ENCODE measurements around the gene CACNA1C.
A peak's percentile ranks its signal among the peaks of the same experiment; 100 is the strongest.

CACNA1C gene

DNA sequence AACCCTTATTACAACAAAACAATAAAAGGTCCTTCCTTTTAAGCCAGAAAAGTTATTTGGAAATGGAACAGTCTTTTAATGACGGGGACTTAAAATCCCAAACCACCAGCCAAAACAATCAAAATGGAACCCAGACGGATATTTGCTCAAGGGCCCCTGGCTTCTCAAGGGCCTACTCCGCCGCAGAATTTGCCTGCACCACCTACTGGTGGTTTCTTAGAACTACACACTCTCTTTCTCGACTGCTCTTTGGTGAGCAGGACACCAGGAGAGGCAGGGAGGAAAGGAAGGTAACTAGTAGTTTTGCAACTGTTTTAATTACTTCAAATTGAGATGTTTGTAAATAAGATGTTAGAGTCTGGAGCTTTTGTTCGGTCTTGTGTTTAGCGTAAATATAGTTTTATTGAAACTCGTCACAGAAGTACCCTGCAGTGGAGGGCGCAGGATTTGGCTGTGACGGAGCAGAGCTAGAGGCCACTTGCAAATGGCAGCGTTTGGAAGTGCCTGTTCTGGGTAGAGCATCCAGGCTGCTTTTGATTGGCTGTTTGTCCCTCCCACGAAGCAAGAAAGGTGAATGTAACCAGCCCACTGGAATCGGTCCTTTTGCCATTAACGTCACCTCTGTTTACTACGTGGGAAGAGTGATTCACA lies 238.5 kb downstream of the CACNA1C start:
- Histone ChIP-seq H3K9me3 (replicated peaks; ENCODE audit: low read length) (no peaks in the 10 kb centered on the region), H3K36me3 (ENCODE audit: insufficient read depth, low read length) (no peaks in the 10 kb centered on the region), H3K4me1 (ENCODE audit: control insufficient read depth, insufficient read depth, low read length) (peaks cover 35% of the 10 kb centered on the region)

DNA sequence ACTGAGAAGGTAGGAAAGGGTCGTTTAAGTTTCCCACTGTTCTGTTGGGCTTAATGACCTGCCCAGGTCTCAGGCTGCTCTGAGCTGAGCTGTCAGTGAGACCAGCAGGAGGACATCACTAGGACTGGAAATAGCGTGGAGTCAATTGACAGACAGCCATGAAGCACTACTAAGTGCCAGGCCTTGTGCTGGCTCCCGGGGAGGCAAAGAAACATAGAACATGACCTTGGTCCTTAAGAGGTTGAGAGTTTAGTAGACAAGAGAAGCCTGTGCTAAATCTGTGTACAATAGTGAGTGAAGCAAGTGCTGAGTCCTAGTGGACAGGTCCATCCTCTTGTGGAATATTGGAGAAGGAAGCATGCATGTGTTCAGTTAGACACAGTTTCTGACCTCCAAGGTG lies 239.2 kb downstream of the CACNA1C start:
- Histone ChIP-seq H3K4me3 (ENCODE audit: low read length) (no peak overlapping the region), H3K9ac (ENCODE audit: low read depth, low read length) (no peak overlapping the region), H3K4me1 (ENCODE audit: control insufficient read depth, insufficient read depth, low read length) (peaks cover 37% of the 10 kb centered on the region), H3K9me3 (replicated peaks; ENCODE audit: low read length) (no peaks in the 10 kb centered on the region), H3K27me3 (ENCODE audit: control insufficient read depth, insufficient read depth, low read length) (peaks cover 8% of the 10 kb centered on the region), H3K36me3 (ENCODE audit: insufficient read depth, low read length) (no peaks in the 10 kb centered on the region), H3K4me2 (ENCODE audit: low read length) (no peak overlapping the region)

More for the DNA sequence above, 238.5 kb downstream of the CACNA1C start:
- Histone ChIP-seq H3K4me2 (ENCODE audit: low read length) (no peak overlapping the region), H3K9ac (ENCODE audit: low read depth, low read length) (no peak overlapping the region), H3K4me3 (ENCODE audit: low read length) (no peak overlapping the region), H3K27me3 (ENCODE audit: control insufficient read depth, insufficient read depth, low read length) (peaks cover 8% of the 10 kb centered on the region)

DNA sequence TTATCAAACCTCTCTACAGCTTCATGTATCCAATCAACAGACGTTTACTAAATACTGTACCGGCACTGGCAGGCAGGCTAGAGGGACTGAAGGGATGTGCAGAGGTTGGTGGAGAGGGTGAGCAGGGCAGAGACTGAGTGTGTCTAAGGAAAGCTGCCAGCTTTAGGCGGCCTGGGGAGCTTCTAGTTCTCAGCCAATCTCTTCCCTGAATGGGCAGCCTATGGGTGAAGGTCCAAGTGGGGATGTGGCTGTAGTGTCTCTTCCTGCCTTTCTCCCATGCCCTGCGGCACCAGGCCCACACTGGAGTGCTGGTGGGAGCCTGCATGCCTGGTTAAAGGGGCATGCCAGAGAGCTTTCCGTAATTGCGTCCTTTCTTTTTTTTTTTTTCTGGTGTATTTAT lies 239.8 kb downstream of the CACNA1C start:
- H3K4me3 ChIP-seq (ENCODE audit: low read length), result no peak overlapping the region
- H3K4me2 ChIP-seq (ENCODE audit: low read length), result no peak overlapping the region
- H3K9me3 ChIP-seq (replicated peaks; ENCODE audit: low read length), result no peaks in the 10 kb centered on the region
- H3K27me3 ChIP-seq (ENCODE audit: control insufficient read depth, insufficient read depth, low read length), result peaks cover 8% of the 10 kb centered on the region
- no peak overlapping the region for H3K9ac ChIP-seq (ENCODE audit: low read depth, low read length)
- H3K4me1 ChIP-seq (ENCODE audit: control insufficient read depth, insufficient read depth, low read length), result peaks cover 31% of the 10 kb centered on the region
- H3K36me3 ChIP-seq (ENCODE audit: insufficient read depth, low read length), result no peaks in the 10 kb centered on the region

DNA sequence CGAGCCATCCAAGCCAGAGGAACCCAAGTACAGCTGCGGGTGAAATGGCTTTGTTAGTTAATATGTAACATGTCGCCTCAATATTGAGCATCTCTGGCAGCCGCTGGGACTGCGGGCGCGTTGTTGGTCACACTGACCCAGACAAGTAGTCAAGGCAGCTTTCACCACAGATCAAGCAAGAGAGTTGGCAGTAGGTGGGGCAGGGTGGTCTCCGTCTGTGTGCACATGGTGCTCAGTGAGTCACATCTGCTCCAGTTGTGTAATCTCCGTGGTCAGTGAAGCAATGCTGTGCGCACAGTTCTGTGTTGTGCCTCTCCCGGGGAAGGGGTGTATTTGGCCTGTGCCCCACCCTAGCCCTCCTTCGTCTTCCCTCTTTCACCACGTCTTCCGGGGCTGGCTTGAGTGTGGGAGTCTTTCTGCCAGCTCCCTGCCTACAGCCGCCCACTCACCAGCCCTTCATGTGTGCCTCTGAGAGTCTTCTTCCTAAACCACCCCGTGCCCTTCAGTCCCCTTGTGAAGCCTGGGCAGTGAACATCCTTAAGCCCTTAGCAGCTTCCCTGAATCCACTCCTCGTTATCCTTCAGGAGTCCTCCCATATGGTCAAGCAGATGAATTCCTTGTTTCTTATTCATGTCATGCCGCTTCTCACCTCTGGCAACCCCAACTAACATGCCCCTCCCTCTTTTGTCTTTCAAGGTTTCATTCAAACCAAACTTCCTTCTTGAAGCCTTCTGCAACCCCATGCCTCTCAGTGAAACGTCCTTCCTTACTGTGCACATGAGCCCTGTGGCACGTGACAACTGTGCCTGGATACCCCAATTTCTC lies 242.1 kb downstream of the CACNA1C start:
- Histone ChIP-seq H3K36me3 (ENCODE audit: insufficient read depth, low read length) (no peaks in the 10 kb centered on the region), H3K9ac (ENCODE audit: low read depth, low read length) (no peak overlapping the region), H3K4me2 (ENCODE audit: low read length) (no peak overlapping the region), H3K9me3 (replicated peaks; ENCODE audit: low read length) (no peaks in the 10 kb centered on the region), H3K27me3 (ENCODE audit: control insufficient read depth, insufficient read depth, low read length) (peaks cover 3% of the 10 kb centered on the region), H3K4me1 (ENCODE audit: control insufficient read depth, insufficient read depth, low read length) (peaks cover 22% of the 10 kb centered on the region), H3K4me3 (ENCODE audit: low read length) (no peak overlapping the region)

DNA sequence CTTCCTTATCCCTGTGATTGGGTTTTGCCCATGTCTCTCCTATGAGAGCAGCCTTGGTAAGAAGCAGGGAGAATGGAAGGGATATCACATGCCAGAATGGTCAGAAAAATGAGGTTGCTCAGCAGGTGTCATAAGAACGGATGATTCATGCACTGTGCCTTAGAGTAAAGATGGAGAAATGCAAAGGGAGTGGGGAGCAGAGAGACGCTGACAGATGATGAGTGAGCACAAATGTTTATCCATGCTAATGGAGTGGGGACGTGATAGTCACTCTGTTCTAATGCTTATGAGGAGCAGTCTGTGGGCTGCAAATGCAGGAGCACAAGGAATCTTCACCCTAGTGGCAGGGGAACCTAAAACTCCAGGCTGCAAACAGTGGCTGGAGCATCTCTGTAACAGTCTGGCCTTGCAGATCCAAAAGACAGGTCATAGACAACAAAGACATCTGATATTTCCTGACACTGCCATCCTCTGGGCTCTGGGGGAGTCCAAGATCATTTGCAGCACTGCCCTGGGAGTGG lies 243.2 kb downstream of the CACNA1C start:
- Histone ChIP-seq H3K36me3 (ENCODE audit: insufficient read depth, low read length) (no peaks in the 10 kb centered on the region), H3K4me1 (ENCODE audit: control insufficient read depth, insufficient read depth, low read length) (peaks cover 23% of the 10 kb centered on the region), H3K4me3 (ENCODE audit: low read length) (no peak overlapping the region), H3K9me3 (replicated peaks; ENCODE audit: low read length) (no peaks in the 10 kb centered on the region), H3K9ac (ENCODE audit: low read depth, low read length) (no peak overlapping the region), H3K4me2 (ENCODE audit: low read length) (no peak overlapping the region), H3K27me3 (ENCODE audit: control insufficient read depth, insufficient read depth, low read length) (no peaks in the 10 kb centered on the region)

DNA sequence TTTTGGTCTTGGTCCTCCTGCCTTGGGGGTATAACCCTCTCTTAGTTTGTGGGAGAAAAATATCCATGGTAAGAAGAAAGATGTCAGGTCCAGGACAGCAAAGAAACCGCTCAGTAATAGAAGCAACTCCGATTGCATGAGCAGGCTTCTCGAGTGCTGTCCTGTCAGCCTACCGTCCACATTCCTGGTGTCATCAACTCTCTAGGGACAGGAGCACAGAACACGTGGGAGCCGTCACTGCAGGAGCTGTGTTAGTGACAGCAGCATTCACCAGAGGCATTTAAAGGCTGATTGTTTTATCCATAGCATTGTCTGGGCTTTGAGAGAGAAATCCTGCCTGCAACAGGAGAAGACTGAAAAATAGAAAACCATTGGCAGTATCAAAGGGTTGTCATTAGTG lies 244.2 kb downstream of the CACNA1C start:
- H3K27me3 ChIP-seq (ENCODE audit: control insufficient read depth, insufficient read depth, low read length), result no peaks in the 10 kb centered on the region
- no peaks in the 10 kb centered on the region for H3K9me3 ChIP-seq (replicated peaks; ENCODE audit: low read length)
- H3K4me3 ChIP-seq (ENCODE audit: low read length), result no peak overlapping the region
- no peak overlapping the region for H3K9ac ChIP-seq (ENCODE audit: low read depth, low read length)
- H3K4me2 ChIP-seq (ENCODE audit: low read length), result no peak overlapping the region
- H3K4me1 ChIP-seq (ENCODE audit: control insufficient read depth, insufficient read depth, low read length), result peaks cover 33% of the 10 kb centered on the region
- H3K36me3 ChIP-seq (ENCODE audit: insufficient read depth, low read length), result no peaks in the 10 kb centered on the region

DNA sequence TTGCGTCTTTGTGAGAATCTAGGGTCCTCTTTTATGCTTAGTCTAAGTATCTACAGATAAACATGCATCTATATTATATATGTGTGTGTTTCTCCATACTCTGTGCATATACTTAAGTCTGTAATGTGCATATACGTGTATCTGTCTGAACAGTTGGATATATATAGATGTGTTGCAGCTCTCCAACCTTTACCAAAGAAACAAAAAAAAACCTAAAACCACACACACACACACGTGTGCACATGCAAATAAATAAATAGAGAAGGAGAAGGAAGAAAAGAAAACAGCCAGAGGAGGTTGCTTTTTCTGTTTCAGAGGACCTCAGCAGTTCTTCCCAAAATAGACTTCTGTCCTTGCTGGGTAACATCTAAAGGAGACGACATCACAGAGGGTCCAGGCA lies 244.9 kb downstream of the CACNA1C start:
- no peaks in the 10 kb centered on the region for H3K9me3 ChIP-seq (replicated peaks; ENCODE audit: low read length)
- H3K4me1 ChIP-seq (ENCODE audit: control insufficient read depth, insufficient read depth, low read length), result peaks cover 39% of the 10 kb centered on the region
- H3K4me3 ChIP-seq (ENCODE audit: low read length), result no peak overlapping the region
- H3K9ac ChIP-seq (ENCODE audit: low read depth, low read length), result no peak overlapping the region
- no peaks in the 10 kb centered on the region for H3K36me3 ChIP-seq (ENCODE audit: insufficient read depth, low read length)
- no peak overlapping the region for H3K4me2 ChIP-seq (ENCODE audit: low read length)
- no peaks in the 10 kb centered on the region for H3K27me3 ChIP-seq (ENCODE audit: control insufficient read depth, insufficient read depth, low read length)

DNA sequence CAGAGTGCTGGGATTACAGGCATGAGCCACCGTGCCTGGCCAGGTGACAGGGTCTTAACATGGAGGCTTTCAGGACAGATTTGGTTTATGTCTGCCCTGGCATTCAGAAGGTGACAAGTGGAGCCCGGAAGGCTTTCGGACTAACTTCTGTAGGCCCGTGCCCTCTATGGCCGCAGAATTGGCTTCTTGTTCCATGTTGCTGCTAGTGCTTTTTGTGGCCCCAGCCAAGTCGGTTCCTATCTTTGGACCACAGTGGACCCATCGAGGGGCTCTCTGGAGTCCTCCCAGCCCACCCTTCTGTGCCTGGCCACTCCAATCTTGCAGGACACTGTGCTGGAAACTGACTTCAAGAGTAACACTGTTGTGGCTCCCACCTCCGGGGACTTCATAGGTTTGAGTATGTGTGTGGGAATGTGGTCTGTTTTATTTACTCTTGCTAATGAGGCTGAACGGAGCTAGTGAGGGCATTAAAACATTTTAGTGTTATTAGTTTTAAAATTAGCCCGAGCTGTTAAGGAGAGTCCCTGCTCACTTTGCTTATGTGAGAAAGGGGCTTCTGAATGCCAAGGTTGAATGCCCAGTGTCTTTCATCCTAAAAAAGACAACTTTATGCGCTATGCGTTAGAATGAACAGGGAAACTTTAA lies 245.9 kb downstream of the CACNA1C start:
- no peak overlapping the region for H3K4me2 ChIP-seq (ENCODE audit: low read length)
- no peak overlapping the region for H3K9ac ChIP-seq (ENCODE audit: low read depth, low read length)
- H3K9me3 ChIP-seq (replicated peaks; ENCODE audit: low read length), result no peaks in the 10 kb centered on the region
- no peaks in the 10 kb centered on the region for H3K36me3 ChIP-seq (ENCODE audit: insufficient read depth, low read length)
- H3K27me3 ChIP-seq (ENCODE audit: control insufficient read depth, insufficient read depth, low read length), result peaks cover 1% of the 10 kb centered on the region
- no peak overlapping the region for H3K4me3 ChIP-seq (ENCODE audit: low read length)
- peaks cover 41% of the 10 kb centered on the region for H3K4me1 ChIP-seq (ENCODE audit: control insufficient read depth, insufficient read depth, low read length)

DNA sequence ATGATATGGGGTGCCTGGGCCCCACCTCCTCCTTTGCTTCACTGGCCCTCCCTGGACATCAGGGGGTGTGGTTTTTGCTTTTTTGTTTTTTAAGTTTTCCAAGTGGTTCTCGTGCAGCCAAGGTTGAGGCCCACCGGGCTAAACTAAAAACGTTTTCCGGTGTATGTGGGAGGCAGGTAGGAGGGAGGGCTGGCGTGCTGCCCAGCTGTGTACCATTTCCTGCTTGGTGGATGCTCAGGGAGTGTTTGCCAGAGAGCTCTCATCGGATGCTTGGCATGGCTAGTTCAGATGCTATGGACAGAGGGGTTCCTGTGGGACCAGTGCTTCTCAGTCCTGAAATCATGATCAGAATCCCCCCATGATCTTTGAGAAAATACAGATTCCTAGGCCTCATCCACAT lies 246.4 kb downstream of the CACNA1C start:
- Histone ChIP-seq H3K4me2 (ENCODE audit: low read length) (no peak overlapping the region), H3K4me1 (ENCODE audit: control insufficient read depth, insufficient read depth, low read length) (peaks cover 41% of the 10 kb centered on the region), H3K27me3 (ENCODE audit: control insufficient read depth, insufficient read depth, low read length) (peaks cover 7% of the 10 kb centered on the region), H3K9me3 (replicated peaks; ENCODE audit: low read length) (no peaks in the 10 kb centered on the region), H3K4me3 (ENCODE audit: low read length) (no peak overlapping the region), H3K36me3 (ENCODE audit: insufficient read depth, low read length) (no peaks in the 10 kb centered on the region), H3K9ac (ENCODE audit: low read depth, low read length) (no peak overlapping the region)

DNA sequence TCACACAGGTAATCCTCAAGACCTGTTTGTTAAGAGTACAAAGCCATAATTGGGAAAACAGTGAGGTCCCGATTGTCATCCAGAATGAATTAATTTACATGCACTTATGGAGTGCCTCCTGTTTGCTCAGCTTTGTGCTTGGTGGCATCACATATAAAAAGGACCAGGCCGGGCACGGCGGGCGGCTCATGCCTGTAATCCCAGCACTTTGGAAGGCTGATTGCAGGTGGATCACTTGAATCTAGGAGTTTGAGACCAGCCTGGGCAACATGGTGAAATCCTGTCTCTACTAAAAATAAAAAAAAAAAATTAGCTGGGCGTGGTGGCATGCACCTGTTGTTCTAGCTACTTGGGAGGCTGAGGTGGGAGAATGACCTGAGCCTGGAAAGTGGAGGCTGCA lies 247.4 kb downstream of the CACNA1C start:
- H3K4me2 ChIP-seq (ENCODE audit: low read length), result no peak overlapping the region
- H3K9me3 ChIP-seq (replicated peaks; ENCODE audit: low read length), result no peaks in the 10 kb centered on the region
- no peak overlapping the region for H3K4me3 ChIP-seq (ENCODE audit: low read length)
- H3K36me3 ChIP-seq (ENCODE audit: insufficient read depth, low read length), result no peaks in the 10 kb centered on the region
- H3K4me1 ChIP-seq (ENCODE audit: control insufficient read depth, insufficient read depth, low read length), result peaks cover 33% of the 10 kb centered on the region
- no peak overlapping the region for H3K9ac ChIP-seq (ENCODE audit: low read depth, low read length)
- peaks cover 7% of the 10 kb centered on the region for H3K27me3 ChIP-seq (ENCODE audit: control insufficient read depth, insufficient read depth, low read length)

DNA sequence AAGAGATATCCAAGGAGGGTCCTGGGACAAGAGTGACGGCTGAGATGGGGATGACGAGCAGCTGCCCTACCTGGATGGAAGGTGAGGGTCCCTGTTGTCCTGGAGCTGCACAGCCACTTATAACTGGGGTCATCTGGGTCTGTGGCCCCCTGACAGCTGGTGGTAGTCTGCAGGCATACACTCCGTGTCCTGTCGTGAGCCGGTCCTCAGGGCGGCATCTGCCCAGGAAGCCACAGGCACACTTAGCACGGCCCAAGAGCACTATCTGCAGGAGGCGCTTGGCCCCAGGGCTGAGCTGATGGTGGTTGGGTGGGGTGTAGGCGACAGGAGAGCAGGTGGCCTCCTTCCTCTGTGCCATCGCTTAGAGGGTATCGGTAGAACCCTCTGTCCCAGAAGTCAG lies 248.1 kb downstream of the CACNA1C start:
- Histone ChIP-seq H3K4me1 (ENCODE audit: control insufficient read depth, insufficient read depth, low read length) (peaks cover 26% of the 10 kb centered on the region), H3K36me3 (ENCODE audit: insufficient read depth, low read length) (no peaks in the 10 kb centered on the region), H3K4me2 (ENCODE audit: low read length) (no peak overlapping the region), H3K9ac (ENCODE audit: low read depth, low read length) (peak overlapping the region; percentile 33), H3K4me3 (ENCODE audit: low read length) (no peak overlapping the region), H3K9me3 (replicated peaks; ENCODE audit: low read length) (no peaks in the 10 kb centered on the region), H3K27me3 (ENCODE audit: control insufficient read depth, insufficient read depth, low read length) (peaks cover 7% of the 10 kb centered on the region)

Measured in skeletal muscle satellite cell (primary cell).